Astrocyte (in vitro differentiated cells and primary cell): ENCODE measurements around the gene WSCD2. TPM values are rescaled to one million over a fixed set of nuclear protein-coding genes. Genes with fewer than 3 reads are reported as not detected.

Source experiments
- DNase-seq: peaks from one replicate; pipeline ENCODE4 v3.0.0-alpha.2; 2010; ENCODE audit warnings: low read depth
- FAIRE-seq: peaks from 2 replicates; lab custom pipeline; 2011; peaks lifted over from hg19 to GRCh38; lab: Jason Lieb, UNC
- H2AFZ ChIP-seq: 2 replicates; pipeline ENCODE4 v1.6.0; 2012; ENCODE audit warnings: low read depth, low read length, inconsistent platforms
- H3K27ac ChIP-seq: 2 replicates; pipeline ENCODE4 v1.5.1; 2011; ENCODE audit warnings: low read depth, low read length, inconsistent platforms
- H3K27me3 ChIP-seq: 2 replicates; pipeline ENCODE4 v1.6.0; 2011; ENCODE audit warnings: low read length, inconsistent platforms; ENCODE audit not compliant: insufficient read depth
- H3K36me3 ChIP-seq: 2 replicates; pipeline ENCODE4 v1.5.1; 2011; ENCODE audit warnings: low read length, inconsistent platforms; ENCODE audit not compliant: insufficient read depth
- H3K4me1 ChIP-seq: 2 replicates; pipeline ENCODE4 v1.5.1; 2011; ENCODE audit warnings: low read length, inconsistent platforms; ENCODE audit not compliant: insufficient read depth
- H3K4me2 ChIP-seq: 2 replicates; pipeline ENCODE4 v1.6.0; 2012; ENCODE audit warnings: low read length, inconsistent platforms
- H3K4me3 ChIP-seq: 2 replicates; pipeline ENCODE4 v1.5.1; 2011; ENCODE audit warnings: low read depth, mild to moderate bottlenecking, low read length, inconsistent platforms; ENCODE audit not compliant: insufficient read depth
- H3K79me2 ChIP-seq: 2 replicates; pipeline ENCODE4 v1.6.0; 2012; ENCODE audit warnings: mild to moderate bottlenecking, low read length, inconsistent platforms; ENCODE audit not compliant: insufficient read depth
- H3K9ac ChIP-seq: 2 replicates; pipeline ENCODE4 v1.6.0; 2012; ENCODE audit warnings: mild to moderate bottlenecking, low read length, inconsistent platforms
- H3K9me3 ChIP-seq: 2 replicates; pipeline ENCODE4 v1.5.1; 2012; ENCODE audit warnings: low read depth, mild to moderate bottlenecking, low read length, inconsistent platforms; ENCODE audit not compliant: insufficient read depth
- H4K20me1 ChIP-seq: 2 replicates; pipeline ENCODE4 v1.6.0; 2012; ENCODE audit warnings: low read length, inconsistent platforms; ENCODE audit not compliant: insufficient read depth
- H3K27ac Mint-ChIP-seq: one replicate; pipeline ENCODE4 v1.8.0; 2021; ENCODE audit warnings: mild to moderate bottlenecking, mixed read lengths; ENCODE audit not compliant: unreplicated experiment
- H3K27me3 Mint-ChIP-seq: one replicate; pipeline ENCODE4 v1.8.0; 2021; ENCODE audit warnings: low read depth, mixed read lengths; ENCODE audit not compliant: unreplicated experiment
- H3K36me3 Mint-ChIP-seq: one replicate; pipeline ENCODE4 v1.8.0; 2021; ENCODE audit warnings: low read depth, mixed read lengths; ENCODE audit not compliant: unreplicated experiment
- H3K4me1 Mint-ChIP-seq: one replicate; pipeline ENCODE4 v1.8.0; 2021; ENCODE audit warnings: low read depth, mixed read lengths; ENCODE audit not compliant: unreplicated experiment
- H3K4me3 Mint-ChIP-seq: one replicate; pipeline ENCODE4 v1.8.0; 2021; ENCODE audit warnings: mild to moderate bottlenecking, moderate library complexity, mixed read lengths; ENCODE audit not compliant: unreplicated experiment
- H3K9me3 Mint-ChIP-seq: one replicate; pipeline ENCODE4 v1.8.0; 2021; ENCODE audit warnings: mild to moderate bottlenecking, mixed read lengths; ENCODE audit not compliant: unreplicated experiment
- EZH2 ChIP-seq: IDR thresholded peaks from 2 replicates; pipeline ENCODE4 v1.6.1; 2012; ENCODE audit warnings: mild to moderate bottlenecking, low read length, inconsistent platforms; ENCODE audit not compliant: insufficient read depth
- total RNA-seq: library from RNA; stranded (reverse); gene quantifications from 2 replicates; pipeline ENCODE4 v1.2.1, GENCODE V29; 2021
- TF ChIP-seq, protein P1 (sequence below): IDR thresholded peaks from 2 replicates; pipeline ENCODE4 v1.5.1; 2011; ENCODE audit warnings: low read depth, mild to moderate bottlenecking, inconsistent platforms, low read length, moderate library complexity; ENCODE audit not compliant: insufficient read depth

Gene WSCD2
- total RNA-seq, 1 donor from 2014 or later = 0.11 TPM

DNA sequence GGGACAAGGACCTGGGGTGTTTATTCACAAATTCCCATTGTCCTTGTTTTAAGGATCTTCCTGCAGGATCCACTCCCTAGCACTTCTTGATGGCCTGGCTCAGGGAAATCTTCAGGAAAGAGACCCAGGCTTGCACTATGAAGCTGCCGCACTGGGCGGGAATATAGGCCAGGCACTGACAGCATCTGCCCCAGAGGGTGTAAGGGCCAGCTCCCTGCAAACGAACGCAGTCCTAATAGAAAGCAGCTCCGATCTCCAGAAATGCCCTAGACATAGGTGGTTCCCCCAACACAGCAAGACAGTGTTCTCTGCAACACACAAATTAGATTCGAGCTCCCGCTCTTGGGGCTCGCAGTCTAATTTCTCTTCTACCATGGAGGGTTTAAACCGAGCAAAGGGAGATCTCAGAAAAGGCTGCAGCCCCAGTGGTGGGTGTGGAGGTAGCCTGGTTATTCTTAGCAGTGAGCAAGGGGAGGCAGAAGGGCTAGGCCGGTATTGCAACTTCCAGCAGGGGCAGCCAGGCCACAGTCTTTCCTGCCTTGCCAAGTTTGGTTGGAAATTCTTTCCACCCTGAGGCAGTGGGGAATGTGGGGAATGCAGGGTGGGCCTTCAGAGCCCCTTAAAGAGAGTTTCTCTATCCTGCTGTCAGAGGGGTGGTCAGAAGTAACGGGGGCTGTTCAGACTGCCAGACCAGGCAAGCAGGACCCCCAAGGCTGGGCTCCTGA, 16.1 kb upstream of the WSCD2 start:
- no peak for FAIRE-seq
- Histone ChIP-seq H3K79me2 (no peaks in the 10 kb centered on the region), H3K4me1 (no peaks in the 10 kb centered on the region), H3K36me3 (no peaks in the 10 kb centered on the region), H3K4me2 (no peak overlapping the region), H3K4me3 (no peak overlapping the region), H3K27me3 (no peaks in the 10 kb centered on the region), H3K27ac (no peak overlapping the region), H4K20me1 (no peaks in the 10 kb centered on the region), H2AFZ (no peak overlapping the region), H3K9me3 (no peaks in the 10 kb centered on the region), H3K9ac (no peak overlapping the region)
- peaks cover 6% of the 10 kb centered on the region for H3K27me3 Mint-ChIP-seq
- H3K9me3 Mint-ChIP-seq = no peaks in the 10 kb centered on the region
- peaks cover 9% of the 10 kb centered on the region for H3K4me1 Mint-ChIP-seq
- DNase-seq = no peak
- H3K27ac Mint-ChIP-seq = peak overlapping the region; percentile 18
- H3K36me3 Mint-ChIP-seq = no peaks in the 10 kb centered on the region
- TF ChIP-seq EZH2 = no peak
- TF ChIP-seq, protein P1, sequence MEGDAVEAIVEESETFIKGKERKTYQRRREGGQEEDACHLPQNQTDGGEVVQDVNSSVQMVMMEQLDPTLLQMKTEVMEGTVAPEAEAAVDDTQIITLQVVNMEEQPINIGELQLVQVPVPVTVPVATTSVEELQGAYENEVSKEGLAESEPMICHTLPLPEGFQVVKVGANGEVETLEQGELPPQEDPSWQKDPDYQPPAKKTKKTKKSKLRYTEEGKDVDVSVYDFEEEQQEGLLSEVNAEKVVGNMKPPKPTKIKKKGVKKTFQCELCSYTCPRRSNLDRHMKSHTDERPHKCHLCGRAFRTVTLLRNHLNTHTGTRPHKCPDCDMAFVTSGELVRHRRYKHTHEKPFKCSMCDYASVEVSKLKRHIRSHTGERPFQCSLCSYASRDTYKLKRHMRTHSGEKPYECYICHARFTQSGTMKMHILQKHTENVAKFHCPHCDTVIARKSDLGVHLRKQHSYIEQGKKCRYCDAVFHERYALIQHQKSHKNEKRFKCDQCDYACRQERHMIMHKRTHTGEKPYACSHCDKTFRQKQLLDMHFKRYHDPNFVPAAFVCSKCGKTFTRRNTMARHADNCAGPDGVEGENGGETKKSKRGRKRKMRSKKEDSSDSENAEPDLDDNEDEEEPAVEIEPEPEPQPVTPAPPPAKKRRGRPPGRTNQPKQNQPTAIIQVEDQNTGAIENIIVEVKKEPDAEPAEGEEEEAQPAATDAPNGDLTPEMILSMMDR = no peak
- no peak overlapping the region for H3K4me3 Mint-ChIP-seq

DNA sequence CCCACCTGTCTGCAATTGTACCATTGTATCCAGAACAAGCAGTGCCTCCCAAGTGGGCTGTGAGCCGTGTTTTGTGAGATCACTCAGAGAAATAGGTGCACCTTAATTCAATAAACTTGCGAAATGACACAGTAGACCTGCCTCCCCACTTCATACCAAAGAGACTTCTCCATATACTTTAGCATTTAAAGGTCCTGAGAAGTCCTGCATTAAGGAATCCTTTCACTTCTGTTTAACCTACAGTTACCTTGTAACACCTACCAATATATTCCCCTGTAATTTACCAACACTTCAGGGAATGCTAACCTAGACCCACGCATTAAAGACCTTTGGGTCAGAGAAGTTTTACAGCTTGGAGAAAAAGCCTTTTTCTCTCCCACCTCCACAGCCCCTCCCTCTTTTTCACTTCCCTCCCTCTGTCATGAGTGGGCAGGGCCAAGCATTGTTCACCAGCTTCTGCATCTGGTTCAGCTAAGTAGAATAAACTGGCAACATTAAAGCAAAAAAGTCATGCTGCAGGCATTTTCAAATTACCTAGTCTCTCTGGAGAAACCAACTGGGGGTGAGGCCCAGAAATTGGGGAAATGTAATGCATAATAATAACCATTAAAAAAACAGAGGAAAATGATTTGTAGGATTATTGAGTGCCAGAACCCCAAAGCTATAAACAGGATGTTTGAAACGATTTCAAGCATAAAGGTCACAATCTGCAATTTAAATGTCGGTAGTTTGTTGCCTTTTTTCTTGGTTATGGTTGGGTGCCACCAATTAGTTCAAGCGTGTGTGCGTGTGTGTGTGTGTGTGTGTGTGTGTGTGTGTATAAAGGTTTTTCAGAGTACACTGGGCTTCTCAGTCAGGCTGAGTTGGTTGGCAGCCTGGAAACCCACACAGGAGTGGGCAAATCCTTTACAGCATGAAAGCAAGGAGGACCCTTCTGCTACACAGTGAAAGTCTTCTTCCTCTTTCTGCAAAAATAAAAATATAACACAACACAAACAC, 13.7 kb upstream of the WSCD2 start:
- Histone ChIP-seq H3K36me3 (no peaks in the 10 kb centered on the region), H3K9ac (no peak overlapping the region), H3K27me3 (no peaks in the 10 kb centered on the region), H4K20me1 (no peaks in the 10 kb centered on the region), H3K4me3 (no peak overlapping the region), H3K4me2 (no peak overlapping the region), H3K9me3 (no peaks in the 10 kb centered on the region), H3K4me1 (no peaks in the 10 kb centered on the region), H2AFZ (no peak overlapping the region), H3K27ac (no peak overlapping the region), H3K79me2 (no peaks in the 10 kb centered on the region)
- Mint-ChIP-seq H3K9me3 (no peaks in the 10 kb centered on the region), H3K4me1 (peaks cover 9% of the 10 kb centered on the region), H3K36me3 (no peaks in the 10 kb centered on the region), H3K4me3 (no peak overlapping the region), H3K27ac (no peak overlapping the region), H3K27me3 (peaks cover 9% of the 10 kb centered on the region)
- FAIRE-seq = no peak
- DNase-seq = no peak
- TF ChIP-seq, protein P1 = no peak
- TF ChIP-seq EZH2 = no peak
